Cardiac muscle cell (in vitro differentiated cells and primary cell): ENCODE measurements around the gene ALCAM. TPM values are rescaled to one million over a fixed set of nuclear protein-coding genes. Genes with fewer than 3 reads are reported as not detected.

Source experiments
- DNase-seq, 2 donors: peaks; one replicate each; pipeline versions ENCODE4 v3.0.0 to v3.0.0-alpha.2; 2010 to 2017; ENCODE audit warnings: low read depth in 1 of 2, low spot score in 1 of 2
- H3K27ac ChIP-seq: fragments of 200-600 bp; sonication (generic); 2 replicates; pipeline ENCODE4 v1.5.1; 2016
- H3K27me3 ChIP-seq: fragments of 200-600 bp; sonication (generic); 2 replicates; pipeline ENCODE4 v1.6.0; 2016; ENCODE audit warnings: control low read depth
- H3K36me3 ChIP-seq: fragments of 200-600 bp; sonication (generic); 2 replicates; pipeline ENCODE4 v1.5.1; 2016; ENCODE audit warnings: control low read depth
- H3K4me1 ChIP-seq: fragments of 200-600 bp; sonication (generic); 2 replicates; pipeline ENCODE4 v1.8.1; 2017; ENCODE audit warnings: low read depth, mild to moderate bottlenecking, mixed run types
- H3K4me3 ChIP-seq: fragments of 200-600 bp; sonication (generic); 2 replicates; pipeline ENCODE4 v1.5.1; 2016; ENCODE audit warnings: mild to moderate bottlenecking
- H3K9me3 ChIP-seq: fragments of 200-600 bp; sonication (generic); 2 replicates; pipeline ENCODE4 v1.5.1; 2017; ENCODE audit warnings: low read depth, mild to moderate bottlenecking, control low read depth
- CTCF ChIP-seq: IDR thresholded peaks from 2 replicates; pipeline ENCODE4 v1.5.1; 2012; ENCODE audit warnings: low read depth, mild to moderate bottlenecking, low read length
- polyA plus RNA-seq: library from polyadenylated mRNA; unstranded; fragments of >200 nt; fragmentation: Nextera tagmentation; extraction: Ambion mirVana; gene quantifications from 2 replicates; pipeline ENCODE4 v1.2.1, GENCODE V29; 2016
- total RNA-seq: library from RNA; depleted of rRNA; stranded (reverse); fragments of >200 nt; gene quantifications from 2 replicates; pipeline ENCODE4 v1.2.3, GENCODE V29; 2016

The ALCAM gene
- total and polyA plus RNA-seq, 2 experiments from 2014 or later = 15.3 to 28.9 TPM

DNA sequence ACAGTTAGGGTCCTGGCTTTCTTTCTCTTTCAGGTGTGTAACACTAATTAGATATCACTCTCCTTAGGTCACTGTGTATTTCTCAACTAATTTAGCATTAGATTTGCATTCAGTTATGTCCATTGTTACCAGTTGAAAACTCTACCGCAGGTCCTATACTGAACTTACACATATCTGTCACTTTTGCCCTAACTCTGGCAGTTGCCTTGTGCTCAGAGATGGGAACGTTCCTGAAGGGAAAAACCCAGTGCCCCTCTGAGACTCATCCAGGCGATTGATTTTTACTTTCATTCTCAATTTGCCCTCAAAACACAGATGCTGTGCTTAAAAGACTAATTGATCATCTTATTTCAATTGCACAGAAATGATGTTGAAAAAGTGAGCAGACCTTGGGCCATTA is 249.1 kb downstream of the ALCAM start:
- H3K36me3 ChIP-seq = no peaks in the 10 kb centered on the region
- no peaks in the 10 kb centered on the region for H3K27me3 ChIP-seq
- no peak overlapping the region for H3K4me3 ChIP-seq
- DNase-seq = no peak
- TF ChIP-seq CTCF = no peak
- H3K9me3 ChIP-seq = no peaks in the 10 kb centered on the region
- no peaks in the 10 kb centered on the region for H3K4me1 ChIP-seq
- H3K27ac ChIP-seq = no peak overlapping the region

- Histone ChIP-seq H3K27ac (no peak overlapping the region), H3K4me1 (no peaks in the 10 kb centered on the region), H3K4me3 (no peak overlapping the region), H3K36me3 (no peaks in the 10 kb centered on the region), H3K9me3 (no peaks in the 10 kb centered on the region), H3K27me3 (no peaks in the 10 kb centered on the region)
- DNase-seq = no peak
- TF ChIP-seq CTCF = no peak
Observed at GRCh38 chr3:105616374-105617121, 249.8 kb downstream of the ALCAM start.

DNA sequence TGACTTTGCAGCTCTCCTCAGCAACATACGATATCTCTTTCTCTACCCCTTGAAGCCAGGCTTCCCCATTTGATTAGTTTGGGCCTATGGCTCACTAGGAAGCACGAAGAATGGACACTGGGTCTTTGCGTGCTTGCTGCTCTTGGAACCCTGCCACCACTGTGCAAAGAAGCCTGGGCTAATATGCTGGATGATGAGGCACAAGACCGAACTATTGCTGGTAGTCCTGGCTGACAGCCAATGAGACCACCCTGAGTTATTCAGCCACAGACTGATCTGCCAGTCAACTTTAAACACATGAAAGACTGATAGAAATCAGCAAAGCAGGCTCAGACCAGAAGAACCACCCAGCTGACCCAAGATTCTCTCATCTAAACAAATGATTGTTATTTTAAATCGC is 251.8 kb downstream of the ALCAM start:
- no peak overlapping the region for H3K27ac ChIP-seq
- no peak for DNase-seq
- H3K4me3 ChIP-seq = no peak overlapping the region
- H3K9me3 ChIP-seq = no peaks in the 10 kb centered on the region
- H3K36me3 ChIP-seq = no peaks in the 10 kb centered on the region
- H3K4me1 ChIP-seq = no peaks in the 10 kb centered on the region
- H3K27me3 ChIP-seq = no peaks in the 10 kb centered on the region
- TF ChIP-seq CTCF = no peak

- H3K27me3 ChIP-seq = no peaks in the 10 kb centered on the region
- no peak overlapping the region for H3K4me3 ChIP-seq
- H3K9me3 ChIP-seq = no peaks in the 10 kb centered on the region
- no peaks in the 10 kb centered on the region for H3K4me1 ChIP-seq
- TF ChIP-seq CTCF = no peak
- H3K27ac ChIP-seq = no peak overlapping the region
- DNase-seq = no peak
- no peaks in the 10 kb centered on the region for H3K36me3 ChIP-seq
Observed at GRCh38 chr3:105619651-105620050, 252.9 kb downstream of the ALCAM start.

GRCh38 chr3:105620236-105620635 is 253.5 kb downstream of the ALCAM start:
- TF ChIP-seq CTCF = no peak
- no peak for DNase-seq
- Histone ChIP-seq H3K9me3 (no peaks in the 10 kb centered on the region), H3K4me1 (no peaks in the 10 kb centered on the region), H3K4me3 (no peak overlapping the region), H3K36me3 (no peaks in the 10 kb centered on the region), H3K27me3 (no peaks in the 10 kb centered on the region), H3K27ac (no peak overlapping the region)
